ENCODE measurements around the gene AQP12B. TPM values are rescaled to one million over a fixed set of nuclear protein-coding genes. Genes with fewer than 3 reads are reported as not detected.

Gene AQP12B
- total RNA-seq, 1 experiment from 2014 or later = not detected

DNA sequence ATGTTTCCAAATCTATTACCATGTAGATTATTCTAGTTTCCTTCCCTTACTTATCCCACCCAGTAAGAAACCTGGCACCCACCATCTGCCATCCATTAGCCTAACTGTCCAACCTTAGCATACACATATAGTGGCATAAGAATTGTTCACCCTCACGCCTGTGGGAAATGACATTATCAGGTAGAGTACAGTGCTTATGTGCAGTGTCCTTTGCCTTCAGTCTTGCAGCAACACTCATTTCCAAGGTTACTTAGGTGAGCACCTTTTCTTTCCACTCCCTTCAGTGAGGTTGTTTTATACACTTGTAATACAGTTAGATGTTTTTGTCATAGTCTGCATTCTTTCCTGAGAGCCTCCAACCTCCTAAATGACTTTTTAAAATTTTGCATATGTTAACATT is 18.1 kb downstream of the AQP12B start:
- Mint-ChIP-seq H3K36me3 (ENCODE audit: insufficient read depth in 1 of 3, low read depth in 3 of 3) (no peaks in the 10 kb centered on the region), H3K27ac (no peak overlapping the region), H3K27me3 (ENCODE audit: low read depth) (peaks cover 43% of the 10 kb centered on the region), H3K4me3 (no peak overlapping the region), H3K4me1 (no peaks in the 10 kb centered on the region), H3K9me3 (peaks cover 7 to 14% of the 10 kb centered on the region in 2 experiments; a peak in 3 of 5 replicates)
- H3K9me3 ChIP-seq (ENCODE audit: control insufficient read depth, low read depth, low read length) = peaks cover 4% of the 10 kb centered on the region
- no peaks in the 10 kb centered on the region for H3K23me2 ChIP-seq (ENCODE audit: insufficient read length, low read depth, low read length, poor library complexity, severe bottlenecking)
- no peak overlapping the region for H4K8ac ChIP-seq (replicated peaks; ENCODE audit: insufficient read length, low read depth, low read length)
- H3K79me1 ChIP-seq (ENCODE audit: insufficient read depth, low read depth, low read length, poor library complexity, severe bottlenecking) = no peaks in the 10 kb centered on the region
- no peak overlapping the region for H3K14ac ChIP-seq (ENCODE audit: insufficient read depth, low read length)
- no peak overlapping the region for H2AFZ ChIP-seq (ENCODE audit: low read length)
- DNase-seq = no peak
- TF ChIP-seq, protein P1, sequence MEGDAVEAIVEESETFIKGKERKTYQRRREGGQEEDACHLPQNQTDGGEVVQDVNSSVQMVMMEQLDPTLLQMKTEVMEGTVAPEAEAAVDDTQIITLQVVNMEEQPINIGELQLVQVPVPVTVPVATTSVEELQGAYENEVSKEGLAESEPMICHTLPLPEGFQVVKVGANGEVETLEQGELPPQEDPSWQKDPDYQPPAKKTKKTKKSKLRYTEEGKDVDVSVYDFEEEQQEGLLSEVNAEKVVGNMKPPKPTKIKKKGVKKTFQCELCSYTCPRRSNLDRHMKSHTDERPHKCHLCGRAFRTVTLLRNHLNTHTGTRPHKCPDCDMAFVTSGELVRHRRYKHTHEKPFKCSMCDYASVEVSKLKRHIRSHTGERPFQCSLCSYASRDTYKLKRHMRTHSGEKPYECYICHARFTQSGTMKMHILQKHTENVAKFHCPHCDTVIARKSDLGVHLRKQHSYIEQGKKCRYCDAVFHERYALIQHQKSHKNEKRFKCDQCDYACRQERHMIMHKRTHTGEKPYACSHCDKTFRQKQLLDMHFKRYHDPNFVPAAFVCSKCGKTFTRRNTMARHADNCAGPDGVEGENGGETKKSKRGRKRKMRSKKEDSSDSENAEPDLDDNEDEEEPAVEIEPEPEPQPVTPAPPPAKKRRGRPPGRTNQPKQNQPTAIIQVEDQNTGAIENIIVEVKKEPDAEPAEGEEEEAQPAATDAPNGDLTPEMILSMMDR (conservative IDR thresholded peaks at IDR 0.05) = no peak
- no peak overlapping the region for H3K18ac ChIP-seq (ENCODE audit: insufficient read length, low read depth, low read length)
- H4K5ac ChIP-seq (ENCODE audit: insufficient read length, low read depth, low read length) = no peak overlapping the region
- no peaks in the 10 kb centered on the region for H3K27me3 ChIP-seq (ENCODE audit: insufficient read depth, low read length)
- H4K20me1 ChIP-seq (ENCODE audit: control insufficient read depth, insufficient read depth, insufficient read length) = no peaks in the 10 kb centered on the region
- H3K27ac ChIP-seq (ENCODE audit: insufficient read length, low read depth, low read length) = no peak overlapping the region
- H2AK5ac ChIP-seq (ENCODE audit: insufficient read length, low read length) = no peak overlapping the region
- no peak overlapping the region for H3K9ac ChIP-seq (ENCODE audit: extremely low read depth, insufficient read length, low read length)
- no peaks in the 10 kb centered on the region for H3K4me1 ChIP-seq (ENCODE audit: insufficient read depth, low read length)
- no peak overlapping the region for H2BK120ac ChIP-seq (ENCODE audit: low read depth, low read length, poor library complexity, severe bottlenecking)
- H4K91ac ChIP-seq (ENCODE audit: insufficient read length, low read depth, low read length) = no peak overlapping the region
- H3K79me2 ChIP-seq (ENCODE audit: insufficient read depth, low read length) = no peaks in the 10 kb centered on the region
- no peak overlapping the region for H2BK20ac ChIP-seq (ENCODE audit: low read depth, low read length, poor library complexity, severe bottlenecking)
- no peak overlapping the region for H3T11ph ChIP-seq (ENCODE audit: low read length)
- no peak overlapping the region for H2BK15ac ChIP-seq (ENCODE audit: low read depth, low read length)
- H3K4me2 ChIP-seq (ENCODE audit: insufficient read depth, insufficient read length, low read length) = no peak overlapping the region
- H2BK12ac ChIP-seq (ENCODE audit: insufficient read length, low read depth, low read length) = no peak overlapping the region
- H3K56ac ChIP-seq (ENCODE audit: insufficient read length, low read depth, low read length) = no peak overlapping the region
- no peak overlapping the region for H3K23ac ChIP-seq (ENCODE audit: insufficient read length, low read depth, low read length)
- no CpG with 5 or more reads among the region's 1 CpG for WGBS (ENCODE audit: extremely low coverage, insufficient read length, low lambda C conversion rate)
- no peak overlapping the region for H2BK5ac ChIP-seq (ENCODE audit: insufficient read length, low read length)
- no peak overlapping the region for H3K4ac ChIP-seq (ENCODE audit: low read depth, low read length)
